NCI-H69 (cell line): Measurements from ENCODE around the gene OGFOD1.

Experiments used
- DNase-seq: peaks from one replicate; lab custom pipeline; 2025; lab: John Stamatoyannopoulos, UW

The OGFOD1 gene

GRCh38 chr16:56426585-56426984 is 24.8 kb upstream of the OGFOD1 start:
- DNase-seq = no peak

DNA sequence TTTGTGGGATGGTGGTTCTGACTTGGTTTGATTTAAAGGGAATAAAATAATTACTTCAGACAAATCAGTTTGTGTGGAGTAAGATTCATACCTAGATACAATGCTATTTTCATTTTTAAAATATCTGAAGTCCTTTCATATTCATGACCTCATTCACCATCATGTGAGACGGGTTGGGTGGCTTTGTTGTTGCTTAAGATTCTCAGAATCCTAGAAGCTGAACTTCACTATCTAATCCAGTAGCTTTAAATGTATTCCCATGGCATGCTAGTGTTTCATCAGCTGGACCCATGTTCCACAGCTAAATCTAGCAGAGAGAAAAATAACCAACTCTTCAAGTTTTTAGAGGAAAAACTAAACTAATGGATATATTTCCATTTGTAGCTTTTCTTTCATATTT is 23.3 kb upstream of the OGFOD1 start:
- no peak for DNase-seq

DNA sequence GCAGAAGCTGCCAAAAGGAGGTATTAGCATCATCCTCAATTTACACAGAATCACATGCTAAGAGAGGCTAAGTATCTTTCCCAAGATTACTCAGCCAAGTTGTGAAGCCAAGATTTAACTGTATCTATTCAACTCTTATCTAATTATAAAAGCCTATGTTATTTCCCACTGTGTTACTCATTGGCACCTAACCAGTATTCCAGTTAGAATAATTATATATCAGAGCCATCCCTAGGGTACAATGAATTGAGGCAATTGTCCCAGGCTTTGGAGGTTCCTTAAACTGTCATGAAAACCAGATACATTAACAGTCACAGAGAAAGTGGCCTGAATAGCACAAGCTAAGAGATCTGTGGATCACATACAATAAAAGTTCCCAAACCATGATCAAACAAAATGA is 15.1 kb upstream of the OGFOD1 start:
- DNase-seq = peak; percentile 25

DNA sequence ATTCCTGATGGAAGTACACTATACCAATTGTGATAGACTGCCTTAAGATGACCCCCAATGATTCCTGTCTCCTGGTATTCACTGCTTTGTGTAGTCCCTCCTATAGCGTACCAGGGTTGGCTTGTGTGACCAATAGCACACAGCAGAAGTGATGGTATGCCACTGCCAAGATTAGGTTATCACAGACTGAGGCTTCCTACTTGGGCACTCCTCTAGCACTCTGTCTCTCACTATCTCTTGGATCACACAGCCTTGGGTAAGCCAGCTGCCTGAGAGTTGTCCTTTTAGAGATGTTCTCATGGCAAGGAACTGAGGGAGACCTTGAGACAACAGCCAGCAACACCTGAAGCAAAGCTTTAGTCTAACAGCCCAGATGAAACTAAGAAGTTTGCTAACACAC is 13.3 kb upstream of the OGFOD1 start:
- DNase-seq = no peak

- DNase-seq = no peak
Measured at GRCh38 chr16:56447286-56447685, 4.1 kb upstream of the OGFOD1 start.

- no peak for DNase-seq
Measured at GRCh38 chr16:56448005-56448404, 3.3 kb upstream of the OGFOD1 start.

DNA sequence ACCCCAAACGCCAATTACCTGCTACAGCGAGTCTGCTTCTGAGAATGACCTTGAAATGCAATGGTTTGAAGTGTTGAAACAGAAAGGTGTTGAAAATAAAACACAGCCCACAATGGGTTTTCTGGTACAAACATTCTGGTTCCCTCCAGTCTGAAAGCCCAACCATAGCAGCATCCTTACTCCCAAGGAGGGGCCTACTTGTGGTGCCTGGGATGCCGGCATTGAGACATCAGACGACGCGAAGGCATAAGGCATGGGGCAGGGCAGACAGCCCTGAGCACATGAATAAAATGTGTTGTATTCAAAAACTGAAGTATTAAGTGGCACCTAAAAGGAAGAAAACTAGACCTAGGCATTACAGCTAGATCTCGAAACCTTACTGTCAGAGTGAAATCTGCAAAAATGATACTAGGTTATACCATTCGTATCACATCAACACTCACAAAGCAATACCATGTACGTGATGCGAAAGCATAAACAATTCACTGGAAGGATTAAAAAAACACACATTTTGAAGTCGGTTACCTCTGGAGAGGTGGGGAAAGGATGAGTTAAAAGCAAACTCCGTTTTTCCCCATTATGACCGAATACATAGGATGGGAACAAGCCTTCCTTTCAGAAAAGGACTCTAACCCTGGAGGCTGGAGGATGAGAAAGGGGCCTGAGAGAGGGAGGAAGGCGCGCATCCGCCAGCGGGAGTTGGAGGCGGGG is 924 bp upstream of the OGFOD1 start:
- DNase-seq = peak; percentile 10

- peak; percentile 70 for DNase-seq
Measured at GRCh38 chr16:56451753-56452689, 667 bp downstream of the OGFOD1 start.

DNA sequence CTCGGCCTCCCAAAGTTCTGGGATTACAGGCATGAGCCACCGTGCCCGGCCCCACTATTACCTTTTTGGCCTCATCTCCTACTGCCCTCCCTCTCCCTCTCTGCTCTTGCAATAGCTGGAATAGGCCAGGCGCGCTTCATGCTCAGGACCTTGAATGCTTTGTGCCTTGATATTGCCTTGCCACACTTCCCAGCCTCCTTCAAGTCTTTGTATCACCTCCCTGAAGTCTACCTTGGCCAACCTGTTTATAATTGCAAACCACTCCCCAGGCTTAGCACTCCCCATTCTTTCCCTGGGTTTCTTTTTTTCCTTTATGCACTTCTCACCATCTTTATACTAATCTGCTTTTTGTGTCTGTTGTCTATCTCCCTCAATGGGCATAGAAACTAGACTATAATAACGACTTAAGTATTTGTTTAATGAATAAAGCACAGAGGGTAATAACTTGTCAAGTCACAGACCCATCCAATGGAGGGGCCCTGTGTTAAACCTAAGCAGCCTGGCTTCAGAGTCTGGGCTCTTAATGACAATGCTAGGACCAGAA is 6.6 kb downstream of the OGFOD1 start:
- DNase-seq = no peak

DNA sequence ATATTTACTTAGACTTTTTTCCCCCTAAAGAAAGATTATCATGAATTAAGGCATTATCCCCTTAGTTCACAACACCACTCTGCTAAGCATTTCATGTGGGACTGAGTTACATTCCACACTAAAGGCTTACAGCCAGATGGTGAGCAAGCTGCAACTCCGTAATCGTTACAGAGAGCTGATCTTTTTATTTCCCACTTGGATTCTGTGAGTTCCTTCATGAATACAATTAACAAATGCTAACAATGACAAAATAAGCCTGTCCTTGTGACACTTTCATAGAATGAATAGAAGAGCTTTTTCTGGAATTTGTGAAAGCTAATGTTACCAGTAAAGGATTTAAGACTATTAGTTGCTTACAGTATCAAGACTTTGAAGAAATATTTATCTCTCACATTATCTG is 8.7 kb downstream of the OGFOD1 start:
- no peak for DNase-seq

- DNase-seq = no peak
Measured at GRCh38 chr16:56462064-56462796, 10.9 kb downstream of the OGFOD1 start.

DNA sequence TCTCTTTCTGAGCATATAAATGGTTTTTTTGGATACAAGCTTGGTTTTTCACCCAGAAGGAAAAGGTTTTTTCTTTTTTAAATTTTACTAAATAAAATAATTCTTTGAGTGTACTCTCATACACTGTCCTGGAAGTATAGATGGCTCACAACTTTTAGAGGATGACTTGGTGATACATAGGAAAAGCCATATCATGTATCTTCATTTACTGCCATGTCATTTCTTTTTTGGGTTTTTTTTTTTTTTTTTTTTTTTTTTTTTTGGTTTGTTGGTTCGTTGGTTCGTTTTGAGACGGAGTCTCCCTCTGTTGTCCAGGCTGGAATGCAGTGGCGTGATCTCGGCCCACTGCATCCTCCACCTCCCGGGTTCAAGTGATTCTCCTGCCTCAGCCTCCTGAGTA is 11.8 kb downstream of the OGFOD1 start:
- no peak for DNase-seq

DNA sequence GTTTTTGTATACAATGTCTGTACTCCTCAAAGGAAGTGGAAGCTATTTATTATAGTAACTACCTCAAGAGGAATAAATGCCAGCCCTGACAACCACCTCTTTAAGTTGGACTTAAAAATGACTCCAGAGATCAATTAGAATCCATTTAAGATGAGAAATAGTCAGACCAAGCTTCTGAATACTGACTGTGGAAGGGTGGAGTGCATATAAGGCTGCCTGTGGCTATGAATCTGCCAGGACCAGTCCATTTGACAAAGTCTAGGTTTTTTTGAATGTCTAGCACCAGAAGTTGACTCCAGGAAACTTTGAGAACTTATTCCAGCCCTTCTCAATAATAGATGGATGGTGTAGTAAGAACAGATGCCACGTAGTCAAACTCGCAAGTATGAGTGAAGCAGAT is 15.0 kb downstream of the OGFOD1 start:
- DNase-seq = no peak

- DNase-seq = no peak
Measured at GRCh38 chr16:56468800-56469199, 17.4 kb downstream of the OGFOD1 start.

DNA sequence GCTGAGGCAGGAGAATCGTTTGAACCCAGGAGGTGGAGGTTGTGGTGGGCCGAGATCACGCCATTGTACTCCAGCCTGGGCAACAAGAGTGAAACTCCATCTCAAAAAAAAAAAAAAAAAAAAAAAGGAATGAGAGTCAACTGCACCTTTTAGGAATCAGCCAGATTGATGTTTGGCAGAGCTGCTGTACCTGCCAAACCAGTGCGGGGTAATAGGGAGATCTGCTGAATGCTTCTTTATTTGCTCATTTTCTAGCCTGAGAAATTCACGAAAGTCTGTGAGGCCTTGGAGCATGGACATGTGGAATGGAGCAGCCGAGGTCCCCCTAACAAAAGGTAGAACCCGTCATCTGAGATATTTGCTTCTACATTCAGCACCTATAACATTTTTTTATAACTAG is 18.4 kb downstream of the OGFOD1 start:
- no peak for DNase-seq

DNA sequence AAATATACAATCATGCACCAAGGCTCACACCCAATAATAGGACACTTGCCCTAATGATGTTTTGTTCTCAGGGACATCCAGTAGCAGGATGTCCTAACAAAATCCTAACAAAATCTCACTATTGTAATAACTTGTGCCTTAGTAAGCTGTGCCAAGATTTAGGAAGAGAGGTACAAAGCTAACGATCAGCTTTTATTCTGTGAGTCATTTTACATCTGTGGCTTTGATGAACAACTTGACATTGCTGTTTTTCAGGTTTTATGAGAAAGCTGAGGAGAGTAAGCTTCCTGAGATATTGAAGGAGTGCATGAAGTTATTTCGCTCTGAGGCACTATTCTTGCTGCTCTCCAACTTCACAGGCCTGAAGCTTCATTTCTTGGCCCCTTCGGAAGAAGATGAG is 18.9 kb downstream of the OGFOD1 start:
- DNase-seq = no peak

GRCh38 chr16:56470666-56471065 is 19.3 kb downstream of the OGFOD1 start:
- DNase-seq = no peak

- DNase-seq = peak; percentile 69
Measured at GRCh38 chr16:56475201-56475600, 23.8 kb downstream of the OGFOD1 start.

- no peak for DNase-seq
Measured at GRCh38 chr16:56477096-56477878, 25.9 kb downstream of the OGFOD1 start.

- no peak for DNase-seq
Measured at GRCh38 chr16:56478281-56479049, 27.1 kb downstream of the OGFOD1 start.

DNA sequence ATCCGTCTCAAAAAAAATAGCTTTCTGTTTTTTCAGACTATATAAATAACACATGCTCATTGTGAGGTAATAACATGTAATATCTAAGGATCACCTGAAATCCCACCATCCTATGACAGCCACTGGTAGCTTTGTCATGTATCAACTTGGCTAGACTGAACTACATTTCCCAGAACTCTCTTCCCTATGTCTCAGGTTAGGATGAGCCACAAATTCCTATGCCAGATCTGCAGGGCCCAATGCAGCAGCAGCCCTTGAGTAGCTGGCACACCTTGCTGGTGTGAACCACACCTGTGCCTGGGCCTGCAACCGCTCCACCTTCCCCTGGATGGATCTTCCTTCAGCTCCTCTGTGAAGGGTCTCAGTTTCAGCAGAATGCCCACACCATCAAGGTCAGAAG is 28.1 kb downstream of the OGFOD1 start:
- no peak for DNase-seq
